GM23338 (cell line): ENCODE results near the gene SLC26A6. TPM values are rescaled to one million over a fixed set of nuclear protein-coding genes. Genes with fewer than 3 reads are reported as not detected.

Experiments
- ATAC-seq: fragments of 200-7000 bp; cut with Tn5 transposase; 3 replicates; pipeline ENCODE4 v1.9.1; 2020
- DNase-seq: peaks from one replicate; pipeline ENCODE4 v3.0.0-alpha.2; 2015; ENCODE audit warnings: low spot score
- H2AFZ ChIP-seq: fragments of 200-600 bp; sonication (generic); 2 replicates; pipeline ENCODE4 v1.8.0; 2016; ENCODE audit warnings: antibody characterized with exemption, mild to moderate bottlenecking, moderate library complexity
- H3F3A ChIP-seq: fragments of 200-600 bp; sonication (generic); replicated peaks from 2 replicates; pipeline ENCODE4 v1.8.0; 2017; ENCODE audit warnings: antibody characterized with exemption, mixed run types, low read depth
- H3K27ac ChIP-seq: fragments of 200-600 bp; sonication (generic); 2 replicates; pipeline ENCODE4 v1.6.1; 2016; ENCODE audit warnings: low read depth
- H3K27me3 ChIP-seq: fragments of 200-600 bp; sonication (generic); 2 replicates; pipeline ENCODE4 v1.8.0; 2016; ENCODE audit warnings: mild to moderate bottlenecking, mixed run types, moderate library complexity; ENCODE audit not compliant: insufficient read depth
- H3K36me3 ChIP-seq: fragments of 200-600 bp; sonication (generic); 2 replicates; pipeline ENCODE4 v1.8.0; 2016; ENCODE audit warnings: mild to moderate bottlenecking; ENCODE audit not compliant: insufficient read depth
- H3K4me1 ChIP-seq: fragments of 200-600 bp; sonication (generic); 2 replicates; pipeline ENCODE4 v1.8.0; 2016; ENCODE audit warnings: mild to moderate bottlenecking, moderate library complexity; ENCODE audit not compliant: insufficient read depth
- H3K4me2 ChIP-seq: fragments of 200-600 bp; sonication (generic); 2 replicates; pipeline ENCODE4 v1.7.1; 2017; ENCODE audit warnings: mixed run types
- H3K4me3 ChIP-seq: fragments of 200-600 bp; sonication (generic); 2 replicates; pipeline ENCODE4 v1.6.1; 2016; ENCODE audit warnings: mixed run types
- H3K79me2 ChIP-seq: fragments of 200-600 bp; sonication (generic); replicated peaks from 2 replicates; pipeline ENCODE4 v1.8.0; 2017; ENCODE audit warnings: mild to moderate bottlenecking; ENCODE audit not compliant: insufficient read depth
- H3K9me2 ChIP-seq: fragments of 200-600 bp; sonication (generic); 2 replicates; pipeline ENCODE4 v1.8.0; 2017; ENCODE audit not compliant: insufficient read depth
- H4K20me1 ChIP-seq: fragments of 200-600 bp; sonication (generic); replicated peaks from 2 replicates; pipeline ENCODE4 v1.8.0; 2017; ENCODE audit warnings: mild to moderate bottlenecking; ENCODE audit not compliant: insufficient read depth
- H3K27ac Mint-ChIP-seq: 2 replicates; pipeline ENCODE4 v1.8.0; 2020; ENCODE audit warnings: inconsistent platforms, mild to moderate bottlenecking, moderate library complexity, mixed read lengths
- H3K27me3 Mint-ChIP-seq: 3 replicates; pipeline ENCODE4 v1.8.0; 2022; ENCODE audit warnings: low read depth, mild to moderate bottlenecking, moderate library complexity, mixed read lengths, inconsistent platforms; ENCODE audit not compliant: insufficient read depth, poor library complexity
- H3K36me3 Mint-ChIP-seq: 3 replicates; pipeline ENCODE4 v1.8.0; 2021; ENCODE audit warnings: low read depth, mild to moderate bottlenecking, inconsistent platforms, moderate library complexity, mixed read lengths
- H3K4me1 Mint-ChIP-seq: 3 replicates; pipeline ENCODE4 v1.8.0; 2020; ENCODE audit warnings: mild to moderate bottlenecking, inconsistent platforms, mixed read lengths
- H3K4me3 Mint-ChIP-seq: 3 replicates; pipeline ENCODE4 v1.8.0; 2021; ENCODE audit warnings: moderate library complexity, mild to moderate bottlenecking, inconsistent platforms, mixed read lengths
- H3K9me3 Mint-ChIP-seq: 3 replicates; pipeline ENCODE4 v1.8.0; 2020; ENCODE audit warnings: moderate library complexity, mild to moderate bottlenecking, inconsistent platforms, mixed read lengths
- CREB1 ChIP-seq: fragments of 250-450 bp; sonication (Bioruptor Pico); IDR thresholded peaks from 2 replicates; pipeline ENCODE4 v1.5.0; 2020; ENCODE audit warnings: low read depth, mild to moderate bottlenecking, moderate library complexity
- CTCF ChIP-seq, 2 experiments: fragments of 200-600 bp in 1 of 2; sonication (generic) in 1 of 2; conservative IDR thresholded peaks; 2 replicates each; pipeline versions ENCODE4 v1.5.1 to v1.6.1; 2016 to 2017; ENCODE audit warnings: antibody characterized with exemption in 2 of 2, low read depth in 2 of 2, mild to moderate bottlenecking in 2 of 2, moderate library complexity in 1 of 2
- ETS1 ChIP-seq: IDR thresholded peaks from 2 replicates; pipeline ENCODE4 v1.6.1; 2016; ENCODE audit warnings: antibody characterized with exemption
- EZH2 ChIP-seq: fragments of 200-600 bp; sonication (generic); IDR thresholded peaks from one replicate; pipeline ENCODE4 v1.8.0; 2017; ENCODE audit warnings: antibody characterized with exemption, mild to moderate bottlenecking, low read depth; ENCODE audit not compliant: unreplicated experiment
- JUNB ChIP-seq: IDR thresholded peaks from one replicate; pipeline ENCODE4 v1.6.1; 2016; ENCODE audit warnings: antibody characterized with exemption; ENCODE audit not compliant: unreplicated experiment
- NANOG ChIP-seq: IDR thresholded peaks from 2 replicates; pipeline ENCODE4 v1.6.1; 2016; ENCODE audit warnings: antibody characterized with exemption, borderline replicate concordance
- POLR2AphosphoS5 ChIP-seq: IDR thresholded peaks from 2 replicates; pipeline ENCODE4 v1.6.1; 2016; ENCODE audit warnings: antibody characterized with exemption, low read depth
- REST ChIP-seq: IDR thresholded peaks from one replicate; pipeline ENCODE4 v1.6.1; 2018; ENCODE audit warnings: antibody characterized with exemption; ENCODE audit not compliant: unreplicated experiment
- STAT1 ChIP-seq: IDR thresholded peaks from one replicate; pipeline ENCODE4 v1.6.1; 2016; ENCODE audit warnings: antibody characterized with exemption; ENCODE audit not compliant: unreplicated experiment
- ZNF114 ChIP-seq: fragments of 250-450 bp; sonication (Bioruptor Pico); IDR thresholded peaks from 2 replicates; pipeline ENCODE4 v1.5.0; 2020; ENCODE audit warnings: mild to moderate bottlenecking, moderate library complexity
- ZNF331 ChIP-seq: fragments of 250-450 bp; sonication (Bioruptor Pico); IDR thresholded peaks from 2 replicates; pipeline ENCODE4 v1.5.0; 2020; ENCODE audit warnings: low read depth, mild to moderate bottlenecking, moderate library complexity
- ZNF462 ChIP-seq: fragments of 250-450 bp; sonication (Bioruptor Pico); IDR thresholded peaks from 2 replicates; pipeline ENCODE4 v1.5.0; 2020; ENCODE audit warnings: mild to moderate bottlenecking, moderate library complexity
- polyA plus RNA-seq: library from polyadenylated mRNA; unstranded; fragments of >200 nt; fragmentation: Nextera tagmentation; extraction: Ambion mirVana; gene quantifications from 2 replicates; pipeline ENCODE4 v1.2.1, GENCODE V29; 2016
- total RNA-seq: library from RNA; depleted of rRNA; stranded (reverse); fragments of >200 nt; shearing (Covaris generic); gene quantifications from 2 replicates; pipeline ENCODE4 v1.2.3, GENCODE V29; 2014

SLC26A6 gene
- total and polyA plus RNA-seq, 2 experiments from 2014 or later = 34.3 to 96.4 TPM

- TF ChIP-seq POLR2AphosphoS5 (no peak), CREB1 (CRISPR knock-in tag) (no peak), ZNF331 (CRISPR knock-in tag) (no peak), NANOG (no peak), REST (no peak), ZNF462 (CRISPR knock-in tag) (no peak), CTCF (conservative IDR thresholded peaks at IDR 0.05; ENCODE audit: low read depth in 2 of 2) (no peak), STAT1 (no peak), EZH2 (no peak), ZNF114 (no peak), ETS1 (no peak), JUNB (no peak)
- no peak overlapping the region for H3K4me3 ChIP-seq
- no peak for ATAC-seq
Measured at GRCh38 chr3:48607519-48607918, 27.7 kb downstream of the SLC26A6 start.

More at GRCh38 chr3:48607519-48607918, 27.7 kb downstream of the SLC26A6 start:
- H3K9me3 Mint-ChIP-seq = no peaks in the 10 kb centered on the region; the same call in 2 of the 3 replicates
- peaks cover 54% of the 10 kb centered on the region for H3K36me3 Mint-ChIP-seq
- no peak overlapping the region for H2AFZ ChIP-seq
- no peak overlapping the region for H3K27ac Mint-ChIP-seq
- no peaks in the 10 kb centered on the region; the same call in 1 of the 2 replicates for H4K20me1 ChIP-seq
- no peaks in the 10 kb centered on the region for H3K27me3 ChIP-seq
- peaks cover 11% of the 10 kb centered on the region; the same call in 2 of the 3 replicates for H3K4me1 Mint-ChIP-seq
- H3K79me2 ChIP-seq = peaks cover 38% of the 10 kb centered on the region
- no peak overlapping the region for H3K27ac ChIP-seq
- DNase-seq = no peak
- peaks cover 24% of the 10 kb centered on the region for H3F3A ChIP-seq
- H3K9me2 ChIP-seq = no peaks in the 10 kb centered on the region
- peaks cover 15% of the 10 kb centered on the region for H3K4me1 ChIP-seq
- H3K4me3 Mint-ChIP-seq = no peak overlapping the region
- H3K4me2 ChIP-seq = no peak overlapping the region
- H3K36me3 ChIP-seq = peaks cover 31% of the 10 kb centered on the region
- peaks cover 9% of the 10 kb centered on the region for H3K27me3 Mint-ChIP-seq
